Measurements from ENCODE around the gene ITPRIPL2. TPM values are rescaled to one million over a fixed set of nuclear protein-coding genes. Genes with fewer than 3 reads are reported as not detected.
A peak's percentile ranks its signal among the peaks of the same experiment; 100 is the strongest.

The ITPRIPL2 gene
- total RNA-seq, 2 donors from 2014 or later = 56.6 to 66.4 TPM

- 31% methylated on average over 7 of the region's 7 CpGs for WGBS
- DNase-seq (ENCODE audit: low spot score) = peak; percentile 69
- Histone ChIP-seq H3K9me3 (no peaks in the 10 kb centered on the region), H3K4me3 (no peak overlapping the region), H3K36me3 (no peaks in the 10 kb centered on the region), H3K4me1 (replicated peaks) (peaks cover 18% of the 10 kb centered on the region), H3K27me3 (replicated peaks; ENCODE audit: insufficient read depth) (no peaks in the 10 kb centered on the region), H3K27ac (peak overlapping the region; percentile 46 to 62)
- peak; percentile 35 for TF ChIP-seq POLR2AphosphoS5 (IDR thresholded peaks at IDR 0.05)
- TF ChIP-seq, protein P1, sequence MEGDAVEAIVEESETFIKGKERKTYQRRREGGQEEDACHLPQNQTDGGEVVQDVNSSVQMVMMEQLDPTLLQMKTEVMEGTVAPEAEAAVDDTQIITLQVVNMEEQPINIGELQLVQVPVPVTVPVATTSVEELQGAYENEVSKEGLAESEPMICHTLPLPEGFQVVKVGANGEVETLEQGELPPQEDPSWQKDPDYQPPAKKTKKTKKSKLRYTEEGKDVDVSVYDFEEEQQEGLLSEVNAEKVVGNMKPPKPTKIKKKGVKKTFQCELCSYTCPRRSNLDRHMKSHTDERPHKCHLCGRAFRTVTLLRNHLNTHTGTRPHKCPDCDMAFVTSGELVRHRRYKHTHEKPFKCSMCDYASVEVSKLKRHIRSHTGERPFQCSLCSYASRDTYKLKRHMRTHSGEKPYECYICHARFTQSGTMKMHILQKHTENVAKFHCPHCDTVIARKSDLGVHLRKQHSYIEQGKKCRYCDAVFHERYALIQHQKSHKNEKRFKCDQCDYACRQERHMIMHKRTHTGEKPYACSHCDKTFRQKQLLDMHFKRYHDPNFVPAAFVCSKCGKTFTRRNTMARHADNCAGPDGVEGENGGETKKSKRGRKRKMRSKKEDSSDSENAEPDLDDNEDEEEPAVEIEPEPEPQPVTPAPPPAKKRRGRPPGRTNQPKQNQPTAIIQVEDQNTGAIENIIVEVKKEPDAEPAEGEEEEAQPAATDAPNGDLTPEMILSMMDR (IDR thresholded peaks at IDR 0.05) = no peak
- intact Hi-C loops (cut with DNase I) = loop anchor here (10.0 kb wide), 1 partner anchor 51 kb away; no protein-coding TSS in a partner anchor
Observed at GRCh38 chr16:19135896-19136438, 22.2 kb downstream of the ITPRIPL2 start.

DNA sequence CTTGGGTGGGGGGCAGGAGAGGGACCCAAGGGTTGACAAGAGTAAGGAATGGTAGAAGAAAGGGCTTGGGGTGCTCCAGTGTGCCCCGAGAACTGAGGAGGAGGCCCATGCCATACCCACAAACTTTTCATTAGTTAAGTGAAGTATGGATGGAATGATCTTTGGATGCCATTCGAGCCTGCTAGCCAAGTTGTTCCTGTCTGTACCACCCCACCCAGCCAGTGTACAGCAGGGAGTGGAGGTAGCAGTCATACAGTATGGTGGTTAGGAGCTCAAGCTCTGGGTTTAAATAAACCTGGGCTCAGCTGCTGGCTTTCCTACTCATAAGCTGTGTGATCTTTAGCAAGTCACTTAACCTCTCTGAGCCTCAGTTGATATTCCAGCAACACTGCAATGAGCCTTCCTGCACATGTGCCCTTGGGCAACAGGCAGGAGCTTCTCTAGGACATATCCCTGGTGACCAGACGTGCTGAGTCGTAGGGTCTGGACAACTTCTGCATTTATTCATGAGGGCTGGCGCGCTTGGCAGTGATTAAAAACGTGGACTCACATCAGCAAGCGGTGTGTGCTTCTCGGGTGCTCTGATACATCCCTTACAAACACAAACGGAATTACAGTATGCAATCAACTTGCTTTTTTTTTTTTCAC is 22.9 kb downstream of the ITPRIPL2 start:
- Histone ChIP-seq H3K4me3 (no peak overlapping the region), H3K27ac (peak overlapping the region; percentile 46 to 62), H3K4me1 (replicated peaks) (peaks cover 15% of the 10 kb centered on the region), H3K27me3 (replicated peaks; ENCODE audit: insufficient read depth) (no peaks in the 10 kb centered on the region), H3K36me3 (no peaks in the 10 kb centered on the region), H3K9me3 (no peaks in the 10 kb centered on the region)
- DNase-seq (ENCODE audit: low spot score) = no peak
- 26% methylated on average over 10 of the region's 10 CpGs for WGBS
- TF ChIP-seq, protein P1 (IDR thresholded peaks at IDR 0.05) = no peak
- no peak for TF ChIP-seq POLR2A (IDR thresholded peaks at IDR 0.05)
- TF ChIP-seq POLR2AphosphoS5 (IDR thresholded peaks at IDR 0.05) = no peak
- intact Hi-C loops (cut with DNase I) = loop anchor here (10.0 kb wide), 1 partner anchor 52 kb away; no protein-coding TSS in a partner anchor

DNA sequence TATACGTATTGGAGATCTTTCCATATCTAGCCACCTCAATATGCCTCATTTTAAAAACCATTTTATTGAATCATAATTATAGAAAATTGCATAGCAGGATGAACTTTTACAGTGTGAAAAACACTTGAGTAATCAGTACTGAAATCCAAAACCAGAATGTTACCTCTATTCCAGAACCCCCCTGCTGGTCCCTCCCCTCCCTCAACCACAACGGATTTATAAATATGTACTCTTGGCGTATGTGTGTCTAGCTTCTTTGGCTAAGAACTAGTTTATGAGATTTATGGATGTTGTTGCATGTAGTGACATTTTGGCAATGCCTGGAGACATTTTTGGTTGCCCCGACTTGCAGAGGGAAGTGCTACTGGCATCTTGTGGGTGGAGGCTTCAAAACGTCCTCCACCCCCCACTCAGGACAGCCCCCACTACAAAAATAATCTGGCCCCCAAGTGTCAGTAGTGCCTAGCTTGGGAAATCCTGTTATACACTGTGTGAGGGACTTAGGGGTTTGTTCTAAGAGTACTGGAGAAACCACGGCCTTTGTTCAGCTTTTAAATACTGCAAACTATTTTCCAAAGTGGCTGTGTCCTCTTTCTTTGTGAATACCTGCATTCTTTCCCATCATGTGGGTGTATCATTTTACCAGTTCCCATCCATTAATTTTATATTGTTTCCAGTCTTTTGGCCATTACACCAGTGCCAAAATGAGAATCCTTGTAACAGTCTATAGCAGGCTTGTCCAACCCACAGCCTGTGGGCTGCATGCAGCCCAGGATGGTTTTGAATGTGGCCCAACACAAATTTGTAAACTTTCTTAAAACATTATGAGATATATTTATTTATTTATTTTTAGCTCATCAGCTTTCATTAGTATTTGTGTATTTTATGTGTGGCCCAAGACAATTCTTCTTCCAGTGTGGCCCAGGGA is 23.7 kb downstream of the ITPRIPL2 start:
- H3K27ac ChIP-seq = peak overlapping the region; percentile 46 to 62
- H3K9me3 ChIP-seq = no peaks in the 10 kb centered on the region
- TF ChIP-seq, protein P1 (IDR thresholded peaks at IDR 0.05) = peak in 1 of 4 experiments; percentile 13
- TF ChIP-seq POLR2A (IDR thresholded peaks at IDR 0.05) = no peak
- peak; percentile 85 for TF ChIP-seq POLR2AphosphoS5 (IDR thresholded peaks at IDR 0.05)
- H3K36me3 ChIP-seq = no peaks in the 10 kb centered on the region
- H3K4me1 ChIP-seq (replicated peaks) = peaks cover 15% of the 10 kb centered on the region
- H3K27me3 ChIP-seq (replicated peaks; ENCODE audit: insufficient read depth) = no peaks in the 10 kb centered on the region
- peak; percentile 75 for DNase-seq (ENCODE audit: low spot score)
- WGBS = 3% methylated on average over 6 of the region's 6 CpGs
- H3K4me3 ChIP-seq = no peak overlapping the region
- intact Hi-C loops (cut with DNase I) = loop anchor here (10.0 kb wide), 1 partner anchor 53 kb away; no protein-coding TSS in a partner anchor

DNA sequence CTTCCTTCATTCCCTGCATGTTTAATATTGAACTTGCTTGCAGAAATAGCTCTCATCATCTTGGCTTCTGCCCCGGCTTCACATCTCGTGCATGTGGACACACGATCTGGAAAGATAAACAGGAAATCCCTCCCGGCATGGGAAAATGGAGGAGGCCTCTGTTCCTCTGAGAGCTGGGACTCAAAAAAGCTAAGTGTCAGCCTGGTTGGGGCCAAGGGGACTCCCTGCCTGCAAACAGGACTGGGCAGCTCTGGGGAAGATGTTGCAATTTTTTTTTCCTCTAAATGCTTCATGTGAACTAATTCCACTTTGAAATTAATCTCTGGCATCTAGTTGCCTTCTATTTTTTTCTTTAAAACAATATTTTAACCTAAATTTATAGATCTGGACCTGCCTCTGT is 24.8 kb downstream of the ITPRIPL2 start:
- no peaks in the 10 kb centered on the region for H3K36me3 ChIP-seq
- TF ChIP-seq POLR2AphosphoS5 (IDR thresholded peaks at IDR 0.05) = peak; percentile 97
- TF ChIP-seq, protein P1 (IDR thresholded peaks at IDR 0.05) = no peak
- peak; percentile 96 for DNase-seq (ENCODE audit: low spot score)
- H3K27me3 ChIP-seq (replicated peaks; ENCODE audit: insufficient read depth) = no peaks in the 10 kb centered on the region
- peak overlapping the region; percentile 55 to 62 for H3K27ac ChIP-seq
- no peaks in the 10 kb centered on the region for H3K9me3 ChIP-seq
- 1% methylated on average over 4 of the region's 4 CpGs for WGBS
- no peak overlapping the region for H3K4me3 ChIP-seq
- peaks cover 20% of the 10 kb centered on the region for H3K4me1 ChIP-seq (replicated peaks)
- intact Hi-C loops (cut with DNase I) = loop anchor here (10.0 kb wide), 1 partner anchor 54 kb away; no protein-coding TSS in a partner anchor

All from prostate gland (tissue), 2 donors.